Breast epithelium (tissue), 4 donors: Measurements from ENCODE around the gene SGSM2. TPM values are rescaled to one million over a fixed set of nuclear protein-coding genes. Genes with fewer than 3 reads are reported as not detected.

Experiments
- DNase-seq, 2 donors: peaks; one replicate each; pipeline ENCODE4 v3.0.0-alpha.2; 2019; ENCODE audit warnings: low spot score in 2 of 2
- H3K27ac ChIP-seq, 2 donors: fragments of 200-600 bp; sonication (generic) in 1 of 2; one replicate each; pipeline ENCODE4 v1.5.1; 2016 to 2019; ENCODE audit warnings: mild to moderate bottlenecking in 1 of 2
- H3K27me3 ChIP-seq, 2 donors: fragments of 200-600 bp; sonication (generic) in 1 of 2; one replicate each; pipeline versions ENCODE4 v1.5.1 to v1.6.0; 2017 to 2019; ENCODE audit warnings: control low read depth in 1 of 2, mild to moderate bottlenecking in 1 of 2
- H3K36me3 ChIP-seq: fragments of 200-600 bp; one replicate; pipeline ENCODE4 v1.5.1; 2019
- H3K4me1 ChIP-seq, 2 donors: fragments of 200-600 bp; sonication (generic); one replicate each; pipeline ENCODE4 v1.5.1; 2016 to 2019; ENCODE audit warnings: control low read depth in 1 of 2
- H3K4me3 ChIP-seq, 3 donors: fragments of 200-600 bp; sonication (generic); 1 replicate in 2 of 3; 2 replicates in 1 of 3; pipeline ENCODE4 v1.5.1; 2016 to 2019; ENCODE audit warnings: mild to moderate bottlenecking in 3 of 3, moderate library complexity in 2 of 3
- H3K9me3 ChIP-seq, 2 donors: fragments of 200-600 bp; sonication (generic) in 1 of 2; one replicate each; pipeline ENCODE4 v1.5.1; 2016 to 2019; ENCODE audit warnings: control low read depth in 1 of 2
- POLR2A ChIP-seq: fragments of 450-650 bp; IDR thresholded peaks from one replicate; pipeline ENCODE4 v1.6.1; 2016; ENCODE audit warnings: antibody characterized with exemption, mild to moderate bottlenecking, moderate library complexity
- POLR2AphosphoS5 ChIP-seq, 3 donors: sonication (generic); formaldehyde crosslinking; IDR thresholded peaks; one replicate each; pipeline ENCODE4 v1.6.1; 2017; ENCODE audit warnings: antibody characterized with exemption in 3 of 3
- intact Hi-C: fragments of 100-400 bp; cut with DNase I; formaldehyde crosslinking; loops from one replicate; pipeline ENCODE4 v1.15.1; 2023; ENCODE audit warnings: low total_unique reads
- total RNA-seq, 3 donors: library from RNA; depleted of rRNA; stranded (reverse); fragments of >200 nt; gene quantifications; one replicate each; pipeline ENCODE4 v1.1.0, GENCODE V29; 2016
- TF ChIP-seq, protein P1 (sequence below), 3 donors: fragments of 450-650 bp; IDR thresholded peaks; one replicate each; pipeline ENCODE4 v1.5.1; 2016 to 2017; ENCODE audit warnings: antibody characterized with exemption in 3 of 3, mild to moderate bottlenecking in 3 of 3, moderate library complexity in 3 of 3

SGSM2 gene
- total RNA-seq, 3 donors from 2014 or later = 27.8 to 125 (median 85.5) TPM

DNA sequence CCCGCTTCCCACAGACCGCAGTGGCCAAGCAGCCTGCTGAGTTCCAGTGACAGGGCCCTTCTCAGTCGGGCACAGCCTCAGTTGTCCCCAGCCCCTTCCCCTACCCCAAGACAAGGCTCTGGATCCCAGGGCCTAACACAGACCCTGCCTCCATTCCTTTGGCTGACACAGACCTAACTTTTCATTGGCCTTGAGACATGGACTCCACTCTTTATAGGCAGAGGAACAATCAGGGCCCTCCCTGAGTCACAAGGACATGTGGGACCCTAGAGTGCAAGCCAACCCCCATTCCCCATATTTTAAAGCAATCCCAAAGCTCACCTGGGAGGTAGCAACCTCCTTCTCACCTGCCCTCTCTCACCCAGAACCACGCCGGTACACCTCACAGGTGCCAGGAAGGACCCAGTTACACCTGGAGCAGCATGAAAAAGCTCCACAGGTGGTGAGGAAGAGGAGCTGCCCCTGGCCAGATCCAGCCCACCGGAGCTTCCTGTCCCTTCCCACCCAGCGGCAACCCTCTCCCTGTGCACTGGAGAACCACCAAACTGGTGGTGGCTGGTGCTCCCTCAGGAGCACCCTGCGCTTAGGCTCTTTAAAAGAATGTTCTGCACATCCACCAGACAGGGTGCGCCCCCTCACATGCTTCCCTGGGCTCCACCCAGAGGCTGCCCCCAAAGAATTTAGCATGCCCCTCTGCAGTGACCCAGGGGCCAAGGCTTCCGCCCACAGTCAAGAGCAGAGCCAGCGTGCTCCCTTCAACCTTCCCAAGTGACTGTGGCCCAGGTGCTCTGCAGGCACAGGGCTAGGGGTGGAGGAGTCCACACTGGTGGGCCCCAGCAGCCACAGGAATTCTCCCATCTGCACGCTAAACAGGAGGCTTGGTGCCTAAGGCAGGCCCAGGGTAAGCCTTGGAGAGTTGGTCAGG, 60.2 kb downstream of the SGSM2 start:
- Histone ChIP-seq H3K9me3 (no peaks in the 10 kb centered on the region), H3K36me3 (no peaks in the 10 kb centered on the region), H3K27me3 (no peaks in the 10 kb centered on the region), H3K27ac (peak overlapping the region; percentile 99), H3K4me3 (peak overlapping the region; percentile 21 to 99 (median 99)), H3K4me1 (peaks cover 13 to 44% of the 10 kb centered on the region in 2 donors)
- intact Hi-C loops = loop anchor here (10.0 kb wide), 1 partner anchor 1747 kb away; the partner anchor contains the start of genes CYB5D2 and ZZEF1
- TF ChIP-seq, protein P1, sequence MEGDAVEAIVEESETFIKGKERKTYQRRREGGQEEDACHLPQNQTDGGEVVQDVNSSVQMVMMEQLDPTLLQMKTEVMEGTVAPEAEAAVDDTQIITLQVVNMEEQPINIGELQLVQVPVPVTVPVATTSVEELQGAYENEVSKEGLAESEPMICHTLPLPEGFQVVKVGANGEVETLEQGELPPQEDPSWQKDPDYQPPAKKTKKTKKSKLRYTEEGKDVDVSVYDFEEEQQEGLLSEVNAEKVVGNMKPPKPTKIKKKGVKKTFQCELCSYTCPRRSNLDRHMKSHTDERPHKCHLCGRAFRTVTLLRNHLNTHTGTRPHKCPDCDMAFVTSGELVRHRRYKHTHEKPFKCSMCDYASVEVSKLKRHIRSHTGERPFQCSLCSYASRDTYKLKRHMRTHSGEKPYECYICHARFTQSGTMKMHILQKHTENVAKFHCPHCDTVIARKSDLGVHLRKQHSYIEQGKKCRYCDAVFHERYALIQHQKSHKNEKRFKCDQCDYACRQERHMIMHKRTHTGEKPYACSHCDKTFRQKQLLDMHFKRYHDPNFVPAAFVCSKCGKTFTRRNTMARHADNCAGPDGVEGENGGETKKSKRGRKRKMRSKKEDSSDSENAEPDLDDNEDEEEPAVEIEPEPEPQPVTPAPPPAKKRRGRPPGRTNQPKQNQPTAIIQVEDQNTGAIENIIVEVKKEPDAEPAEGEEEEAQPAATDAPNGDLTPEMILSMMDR (IDR thresholded peaks at IDR 0.05) = no peak
- TF ChIP-seq POLR2A = no peak
- no peak for TF ChIP-seq POLR2AphosphoS5 (IDR thresholded peaks at IDR 0.05)
- DNase-seq = no peak

DNA sequence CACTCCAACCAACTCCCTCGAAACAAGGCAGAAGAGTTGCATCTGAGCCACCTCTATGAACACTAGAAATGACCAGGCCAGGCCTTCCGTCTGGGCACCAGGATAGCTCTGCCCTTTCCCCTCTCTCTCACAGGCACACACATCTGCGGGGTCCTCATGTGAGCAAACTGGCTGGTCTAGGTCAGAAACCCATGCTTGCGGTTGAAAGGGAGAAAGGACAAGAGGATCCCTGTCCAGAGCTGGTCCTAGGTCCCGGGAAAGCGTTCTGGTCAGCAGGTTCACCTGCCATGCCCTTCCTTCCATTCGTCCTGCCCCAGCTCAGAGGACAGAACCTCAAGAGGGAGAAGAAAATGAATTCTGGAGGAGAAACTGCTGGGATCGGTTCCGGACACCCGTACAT, 60.9 kb downstream of the SGSM2 start:
- Histone ChIP-seq H3K27ac (peak overlapping the region; percentile 99), H3K4me3 (peak overlapping the region; percentile 99), H3K27me3 (no peaks in the 10 kb centered on the region), H3K9me3 (no peaks in the 10 kb centered on the region), H3K36me3 (no peaks in the 10 kb centered on the region), H3K4me1 (peaks cover 13 to 51% of the 10 kb centered on the region in 2 donors)
- TF ChIP-seq POLR2AphosphoS5 (IDR thresholded peaks at IDR 0.05) = no peak
- no peak for DNase-seq
- intact Hi-C loops = loop anchor here (10.0 kb wide), 1 partner anchor 1747 kb away; the partner anchor contains the start of genes CYB5D2 and ZZEF1

DNA sequence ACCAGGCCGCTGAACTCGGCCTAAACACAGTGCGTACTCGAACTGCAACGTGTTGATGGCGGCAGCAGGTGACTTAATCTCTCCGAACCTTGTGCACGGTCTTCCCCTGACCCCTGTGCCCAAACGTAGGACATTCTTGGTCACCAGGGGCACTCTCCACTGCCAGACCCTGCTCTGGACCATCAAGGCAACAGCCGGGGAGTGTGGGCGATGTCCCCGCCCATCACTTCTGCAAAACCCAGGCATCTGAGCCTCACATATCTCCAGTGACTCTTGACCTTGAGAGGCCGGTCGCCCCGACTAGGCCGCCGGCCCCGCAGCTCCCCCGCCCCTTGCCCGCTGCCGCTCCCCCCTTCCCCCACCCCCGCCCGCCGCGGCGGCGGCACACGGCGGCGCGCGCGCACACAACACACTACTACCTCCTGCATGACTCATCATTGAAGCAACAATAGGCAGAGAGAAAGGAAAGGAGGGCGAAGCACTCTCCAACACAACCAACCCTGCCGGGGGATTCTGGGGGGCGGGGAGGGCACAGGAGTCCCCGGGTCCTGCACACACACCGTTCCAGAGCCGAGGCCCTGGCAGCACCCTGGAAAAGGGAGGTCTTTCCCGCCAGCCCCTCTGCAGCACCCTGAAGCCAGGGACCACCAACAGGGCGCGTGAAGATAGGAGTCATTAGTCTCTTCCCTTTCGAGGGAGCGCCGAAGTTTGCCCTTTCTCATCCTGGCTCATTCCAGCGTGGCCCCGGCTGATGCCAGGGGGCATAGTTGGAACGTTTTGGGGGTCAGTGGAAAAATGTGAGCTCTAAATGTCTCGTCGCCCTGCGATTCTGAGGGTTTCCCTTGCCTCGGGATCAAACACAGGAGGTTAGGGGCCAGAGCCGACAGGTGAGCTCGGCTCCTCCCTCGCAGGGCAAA, 61.6 kb downstream of the SGSM2 start:
- intact Hi-C loops = loop anchor here (10.0 kb wide), 1 partner anchor 1746 kb away; the partner anchor contains the start of genes CYB5D2 and ZZEF1
- H3K27ac ChIP-seq = peak overlapping the region; percentile 99
- peaks cover 13 to 51% of the 10 kb centered on the region in 2 donors for H3K4me1 ChIP-seq
- H3K9me3 ChIP-seq = no peaks in the 10 kb centered on the region
- peak in 1 of 2 donors; percentile 63 for DNase-seq
- peak overlapping the region; percentile 99 for H3K4me3 ChIP-seq
- no peaks in the 10 kb centered on the region for H3K36me3 ChIP-seq
- TF ChIP-seq POLR2A = peak; percentile 39
- TF ChIP-seq, protein P1 (IDR thresholded peaks at IDR 0.05) = no peak
- no peaks in the 10 kb centered on the region for H3K27me3 ChIP-seq

DNA sequence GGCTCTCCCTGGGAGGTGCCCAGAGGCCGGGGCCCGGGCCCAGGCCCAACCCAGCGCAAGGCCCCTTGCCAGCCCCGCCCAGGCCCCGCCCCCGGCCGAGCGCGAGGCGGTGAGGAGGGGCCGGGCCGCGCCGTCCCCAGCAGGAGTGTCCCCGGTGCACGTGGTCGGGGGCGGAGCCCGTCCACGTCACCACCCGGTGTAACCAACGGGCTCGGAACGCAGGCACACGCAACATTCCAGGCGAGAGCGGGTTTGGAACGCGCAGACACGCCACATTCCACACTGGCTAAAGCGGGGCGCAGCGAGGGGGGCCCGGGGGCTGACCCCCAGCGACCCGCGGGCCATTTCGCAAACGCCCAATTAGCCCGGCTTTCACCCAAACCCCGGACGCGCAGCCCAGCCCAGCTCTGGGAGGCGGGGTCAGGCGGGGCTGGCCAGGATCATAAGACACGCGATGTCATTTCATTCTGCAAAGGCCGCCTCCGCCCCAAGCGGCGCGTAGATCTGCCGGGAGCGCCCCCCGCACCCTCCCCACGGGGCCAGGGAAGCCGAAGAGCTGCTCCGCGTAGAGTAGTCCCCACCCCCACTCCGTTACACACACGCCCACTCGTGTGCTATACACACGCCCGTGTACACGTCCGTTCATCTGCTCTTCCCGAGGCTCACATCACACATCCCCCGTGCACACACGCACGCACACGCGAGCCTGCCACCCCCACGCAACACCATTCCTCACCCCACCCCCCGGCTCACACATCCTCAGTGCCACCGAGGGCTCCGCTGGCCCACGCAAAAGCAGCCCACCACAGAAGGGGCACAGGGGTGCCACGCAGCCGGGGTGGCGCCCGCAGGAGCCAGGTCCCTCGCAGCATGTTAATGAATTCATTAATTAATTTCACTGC, 62.5 kb downstream of the SGSM2 start:
- Histone ChIP-seq H3K36me3 (no peaks in the 10 kb centered on the region), H3K4me1 (peaks cover 13 to 44% of the 10 kb centered on the region in 2 donors), H3K27ac (peak overlapping the region; percentile 99), H3K9me3 (no peaks in the 10 kb centered on the region), H3K4me3 (peak overlapping the region; percentile 99), H3K27me3 (no peaks in the 10 kb centered on the region)
- intact Hi-C loops = loop anchor here (10.0 kb wide), 1 partner anchor 1745 kb away; the partner anchor contains the start of genes CYB5D2 and ZZEF1
- TF ChIP-seq, protein P1 (IDR thresholded peaks at IDR 0.05) = no peak
- TF ChIP-seq POLR2A = peak; percentile 88
- TF ChIP-seq POLR2AphosphoS5 (IDR thresholded peaks at IDR 0.05) = peak; percentile 71 to 97 (median 91)
- DNase-seq = peak; percentile 96 to 97
